ENCODE data around the gene TCAP. TPM values are rescaled to one million over a fixed set of nuclear protein-coding genes. Genes with fewer than 3 reads are reported as not detected.

Gene TCAP
- total and polyA plus RNA-seq, 10 of the 15 experiments (the other 5 are each of a cell fraction or from before 2014, with no cell fraction given) = 0.17 to 1.0 (median 0.36) TPM; not detected in 3

DNA sequence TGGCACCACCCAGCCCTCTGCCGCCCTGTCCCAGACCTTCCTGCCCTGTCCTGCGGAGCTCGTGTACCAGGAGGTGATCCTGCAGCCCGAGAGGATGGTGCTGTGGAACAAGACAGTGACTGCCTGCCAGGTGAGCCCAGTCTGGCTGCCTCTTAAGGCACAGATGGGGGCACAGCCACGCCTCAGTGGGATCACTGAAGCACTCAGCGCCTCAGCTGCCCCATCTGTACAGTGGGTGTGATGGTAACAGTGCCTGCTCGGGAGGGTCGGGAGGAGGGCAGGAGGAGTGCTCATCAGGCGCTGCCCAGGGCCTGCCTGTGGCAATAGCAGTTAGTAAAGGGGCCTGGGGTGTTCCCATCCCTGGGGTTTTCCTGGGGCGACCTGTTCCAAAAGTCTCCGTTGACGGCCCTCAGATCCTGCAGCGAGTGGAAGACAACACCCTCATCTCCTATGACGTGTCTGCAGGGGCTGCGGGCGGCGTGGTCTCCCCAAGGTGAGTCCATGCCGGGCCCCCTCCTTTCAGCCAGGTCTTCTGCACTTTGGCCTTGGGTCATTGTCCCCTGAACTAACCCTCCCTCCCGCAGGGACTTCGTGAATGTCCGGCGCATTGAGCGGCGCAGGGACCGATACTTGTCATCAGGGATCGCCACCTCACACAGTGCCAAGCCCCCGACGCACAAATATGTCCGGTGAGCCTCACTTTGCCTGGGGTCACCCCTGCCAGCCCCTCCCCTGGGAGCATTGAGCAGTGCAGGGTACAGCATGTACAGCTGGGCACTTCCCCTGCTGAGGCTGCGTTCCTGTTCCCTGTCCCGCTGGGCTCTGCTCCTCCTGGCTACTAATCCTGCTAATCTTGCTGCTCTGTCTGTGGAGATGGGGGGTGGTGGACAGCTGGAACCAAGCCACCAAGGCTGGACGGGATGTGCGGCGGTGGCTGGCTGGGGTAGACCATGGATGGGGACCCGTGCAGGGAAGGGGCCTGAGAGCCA is 4.5 kb upstream of the TCAP start:
- in situ Hi-C loops (cut with MboI) = no loop called here
- Histone ChIP-seq H3K4me3 (no peak overlapping the region), H3K27ac (ENCODE audit: control insufficient read depth, insufficient read depth) (no peak overlapping the region), H3K36me3 (ENCODE audit: control insufficient read depth in 2 of 2, insufficient read depth in 2 of 2, low read length in 1 of 2) (peaks cover 12 to 24% of the 10 kb centered on the region in 2 experiments; a peak in 3 of 4 replicates), H3K9me3 (replicated peaks; ENCODE audit: control insufficient read depth, insufficient read depth, low read length) (no peaks in the 10 kb centered on the region), H4K20me1 (ENCODE audit: control insufficient read depth, insufficient read depth) (no peaks in the 10 kb centered on the region), H3K4me2 (ENCODE audit: control insufficient read depth, insufficient read depth) (no peak overlapping the region), H3K9ac (ENCODE audit: control insufficient read depth, insufficient read depth, low read length) (no peak overlapping the region), H3K27me3 (replicated peaks in 1 of 2; ENCODE audit: control insufficient read depth in 2 of 2, insufficient read depth in 2 of 2, low read length in 1 of 2) (no peaks in the 10 kb centered on the region), H3K79me2 (ENCODE audit: control insufficient read depth, insufficient read depth, low read length) (no peaks in the 10 kb centered on the region), H2AFZ (ENCODE audit: control insufficient read depth, low read depth, low read length) (no peak overlapping the region), H3K4me1 (ENCODE audit: control insufficient read depth, insufficient read depth, low read length) (peaks cover 6% of the 10 kb centered on the region; the same call in 1 of the 2 replicates)
- ChIA-PET POLR2A (no interaction called here), CTCF (interaction anchor here (0.8 kb wide), 1 partner anchor 27 kb away, joined by 4 read pairs; no protein-coding TSS in a partner anchor), SMC1A (ENCODE audit: uncharacterized antibody, unreplicated experiment) (interaction anchor here (1.0 kb wide), 1 partner anchor 37 kb away, joined by 3 read pairs; no protein-coding TSS in a partner anchor), RAD21 (ENCODE audit: unreplicated experiment) (no interaction called here)
- FAIRE-seq (no peak), DNase-seq (ENCODE audit: low read depth, low spot score) (no peak), ATAC-seq (no peak)
- WGBS (ENCODE audit: insufficient coverage, insufficient replicate concordance, low lambda C conversion rate, missing lambda C conversion rate) = 88% methylated on average over 35 of the region's 35 CpGs
- no TSS peak for BruUV-seq (replicated peaks)
- TF ChIP-seq ZBED1 (IDR thresholded peaks at IDR 0.05; ENCODE audit: borderline replicate concordance) = no peak
- TF ChIP-seq GABPA (IDR thresholded peaks at IDR 0.05; ENCODE audit: low read depth) = no peak
- no peak for TF ChIP-seq FOS (IDR thresholded peaks at IDR 0.05; ENCODE audit: borderline replicate concordance, extremely low read depth, insufficient read length)
- TF ChIP-seq ZNF384 (IDR thresholded peaks at IDR 0.05; ENCODE audit: borderline replicate concordance, low read depth, low read length) = no peak
- no peak for TF ChIP-seq CEBPB (IDR thresholded peaks at IDR 0.05; ENCODE audit: borderline replicate concordance in 1 of 2, low read depth in 2 of 2, low read length in 2 of 2)
- TF ChIP-seq NR2C2 (IDR thresholded peaks at IDR 0.05; ENCODE audit: borderline replicate concordance, control insufficient read depth, insufficient read length, low read depth) = no peak
- no peak for TF ChIP-seq PAX8 (IDR thresholded peaks at IDR 0.05)
- TF ChIP-seq JUNB (IDR thresholded peaks at IDR 0.05) = no peak
- TF ChIP-seq ZNF592 (IDR thresholded peaks at IDR 0.05) = no peak
- intact Hi-C loops (cut with micrococcal nuclease; ENCODE audit: unreplicated experiment) = no loop called here
